Measurements from ENCODE around the gene DRAM1. TPM values are rescaled to one million over a fixed set of nuclear protein-coding genes. Genes with fewer than 3 reads are reported as not detected.
"Not testable (repeated sequence)": the region's sequence is repeated elsewhere in the genome, so short reads cannot be mapped to it uniquely, and the experiment has no call there.

The DRAM1 gene
- total RNA-seq, 1 experiment from 2014 or later: 25.9 TPM

- no peak for DNase-seq (ENCODE audit: low read depth)
Observed at GRCh38 chr12:101859664-101860607, 17.4 kb upstream of the DRAM1 start.

GRCh38 chr12:101861688-101862087, 15.7 kb upstream of the DRAM1 start:
- DNase-seq (ENCODE audit: low read depth): not testable (repeated sequence)

DNA sequence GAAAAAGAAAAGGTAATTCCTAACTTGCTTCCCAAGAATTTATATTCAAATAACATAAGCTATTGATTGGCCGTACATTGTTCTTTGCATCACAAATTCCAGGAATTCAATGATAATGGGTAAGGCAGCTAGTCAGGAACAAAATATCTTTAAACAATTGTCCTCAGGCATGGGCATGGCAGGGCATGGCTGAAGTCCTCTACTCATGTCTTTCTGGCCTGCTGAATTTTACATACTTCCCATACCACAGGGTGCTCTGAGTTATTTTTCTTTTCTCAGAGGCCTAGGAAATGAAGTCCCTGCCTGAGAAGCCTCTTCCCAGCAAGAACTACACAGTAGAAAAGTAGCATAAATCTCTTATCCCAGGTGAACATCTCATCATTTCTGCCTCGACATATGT, 15.1 kb upstream of the DRAM1 start:
- DNase-seq (ENCODE audit: low read depth): no peak

DNA sequence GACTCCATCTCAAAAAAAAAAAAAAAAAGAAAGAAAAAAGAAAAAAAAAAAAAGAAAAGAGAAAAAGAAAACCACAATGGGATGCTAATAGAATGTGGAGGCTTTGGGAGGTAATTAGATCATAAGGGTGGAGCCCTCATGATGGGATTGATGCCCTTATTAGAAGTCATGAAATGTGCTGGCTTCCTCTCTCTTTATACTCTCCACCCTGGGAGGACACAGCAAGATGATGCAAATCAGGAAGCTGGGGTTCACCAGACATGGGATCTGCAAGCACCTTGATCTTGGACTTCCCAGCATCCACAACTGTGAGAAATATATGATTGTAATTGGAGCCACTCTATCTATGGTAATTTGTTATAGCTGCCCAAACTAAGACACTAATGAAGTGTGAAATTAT, 13.4 kb upstream of the DRAM1 start:
- DNase-seq (ENCODE audit: low read depth): no peak

- no peak for DNase-seq (ENCODE audit: low read depth)
Observed at GRCh38 chr12:101866615-101867373, 10.6 kb upstream of the DRAM1 start.

DNA sequence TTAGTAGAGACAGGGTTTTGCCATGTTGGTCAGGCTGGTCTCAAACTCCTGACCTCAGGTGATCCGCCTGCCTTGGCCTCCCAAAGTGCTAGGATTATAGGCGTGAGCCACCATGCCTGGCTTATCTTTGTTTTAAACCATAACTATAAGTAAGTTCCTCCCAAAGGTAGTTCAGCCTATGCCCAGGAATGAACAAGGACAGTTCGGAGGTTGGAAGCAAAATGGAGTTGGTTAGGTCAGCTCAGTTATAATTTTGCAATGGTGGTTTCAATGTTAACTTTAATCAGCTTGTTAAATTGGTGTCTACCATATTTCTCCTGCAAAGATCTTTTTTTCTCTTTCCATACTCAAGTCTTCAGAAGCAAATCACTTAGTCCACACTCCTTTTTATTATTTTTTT, 9.8 kb upstream of the DRAM1 start:
- DNase-seq (ENCODE audit: low read depth): not testable (repeated sequence)

DNA sequence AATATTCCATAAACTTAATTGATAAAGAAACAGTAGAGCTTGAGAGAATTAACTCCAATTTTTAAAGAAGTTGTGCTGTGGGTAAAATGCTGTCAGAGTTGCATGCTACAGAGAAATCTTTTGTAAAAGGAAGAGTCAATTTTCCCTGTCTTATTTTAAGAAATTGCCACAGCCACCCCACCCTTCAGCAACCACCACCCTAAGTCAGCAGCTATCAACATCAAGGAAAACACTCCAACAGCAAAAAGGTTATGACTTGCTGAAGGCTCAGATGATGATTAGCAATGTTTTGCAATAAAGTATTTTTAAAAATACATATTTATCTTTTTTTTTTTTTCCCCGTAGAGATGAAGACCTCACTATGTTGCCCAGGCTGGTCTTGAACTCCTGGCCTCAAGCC, 6.5 kb upstream of the DRAM1 start:
- DNase-seq (ENCODE audit: low read depth): no peak

DNA sequence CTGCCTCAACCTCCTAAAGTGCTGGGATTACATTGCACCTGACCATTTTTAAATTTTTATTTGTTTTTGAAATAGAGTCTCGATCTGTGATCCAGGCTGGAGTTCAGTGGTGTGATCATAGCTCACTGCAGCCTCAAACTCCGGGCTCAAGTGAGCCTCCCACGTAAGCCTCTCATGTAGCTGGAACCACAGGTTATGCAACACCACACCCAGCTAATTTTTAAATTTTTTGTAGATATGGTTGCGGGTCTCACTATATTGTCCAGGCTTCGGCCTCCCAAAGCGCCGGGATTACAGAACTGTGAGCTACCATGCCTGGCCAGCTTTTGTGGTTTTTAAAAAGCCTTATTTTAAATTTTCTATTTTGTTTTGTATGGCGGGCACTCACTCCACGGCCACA, 2.2 kb upstream of the DRAM1 start:
- no peak for DNase-seq (ENCODE audit: low read depth)

GRCh38 chr12:101876322-101876860, 989 bp upstream of the DRAM1 start:
- DNase-seq (ENCODE audit: low read depth): peak; percentile 40

- peak; percentile 49 for DNase-seq (ENCODE audit: low read depth)
Observed at GRCh38 chr12:101877806-101878242, 444 bp downstream of the DRAM1 start.

DNA sequence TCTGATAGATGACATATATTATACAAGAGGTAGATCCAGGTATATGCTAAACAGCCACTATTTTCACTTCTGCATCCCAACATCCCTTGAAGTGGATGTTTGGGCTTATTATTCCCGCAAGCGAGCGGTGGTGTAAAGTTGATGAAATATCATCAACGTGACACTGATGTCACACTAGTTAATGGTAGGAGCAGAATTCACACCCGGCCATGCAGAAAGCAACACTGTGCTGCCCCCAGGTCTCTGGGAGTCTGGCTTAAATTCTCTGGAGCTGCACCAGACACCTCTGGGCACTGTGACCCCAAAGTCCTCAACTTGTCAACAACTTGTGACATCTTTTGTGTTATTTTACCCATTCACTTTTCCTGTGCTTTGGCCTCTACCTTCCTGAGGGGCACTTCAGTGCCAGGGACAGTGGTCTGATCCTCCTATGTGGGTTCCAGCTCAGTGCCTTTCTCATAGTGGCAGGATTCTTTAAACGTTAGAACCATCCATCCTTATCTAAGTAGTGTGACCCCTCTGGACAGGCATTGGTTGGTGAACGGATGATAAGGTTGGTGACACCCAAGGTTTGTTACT, 952 bp downstream of the DRAM1 start:
- no peak for DNase-seq (ENCODE audit: low read depth)

GRCh38 chr12:101880769-101881168, 3.4 kb downstream of the DRAM1 start:
- DNase-seq (ENCODE audit: low read depth): no peak

DNA sequence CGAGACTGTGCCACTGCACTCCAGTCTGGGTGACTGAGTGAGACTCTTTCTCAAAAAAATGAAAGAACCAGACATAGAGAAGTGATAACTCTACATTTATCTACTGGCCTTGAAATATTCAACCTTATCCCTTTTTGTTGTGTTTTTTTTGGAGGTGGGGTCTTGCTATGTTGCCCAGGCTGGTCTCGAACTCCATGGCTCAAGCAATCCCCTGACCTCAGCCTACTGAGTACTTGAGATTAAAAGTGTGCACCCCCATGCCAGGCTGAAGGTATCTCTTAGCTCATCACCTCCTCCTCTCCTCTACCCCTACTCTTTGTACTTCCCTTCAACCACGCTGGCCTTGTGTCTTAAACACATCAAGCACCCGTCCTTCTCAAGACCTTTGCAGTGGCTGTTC, 3.8 kb downstream of the DRAM1 start:
- DNase-seq (ENCODE audit: low read depth): no peak

- DNase-seq (ENCODE audit: low read depth): no peak
Observed at GRCh38 chr12:101884174-101884573, 6.8 kb downstream of the DRAM1 start.

- DNase-seq (ENCODE audit: low read depth): not testable (repeated sequence)
Observed at GRCh38 chr12:101884781-101885340, 7.5 kb downstream of the DRAM1 start.

GRCh38 chr12:101885912-101886561, 8.7 kb downstream of the DRAM1 start:
- no peak for DNase-seq (ENCODE audit: low read depth)

DNA sequence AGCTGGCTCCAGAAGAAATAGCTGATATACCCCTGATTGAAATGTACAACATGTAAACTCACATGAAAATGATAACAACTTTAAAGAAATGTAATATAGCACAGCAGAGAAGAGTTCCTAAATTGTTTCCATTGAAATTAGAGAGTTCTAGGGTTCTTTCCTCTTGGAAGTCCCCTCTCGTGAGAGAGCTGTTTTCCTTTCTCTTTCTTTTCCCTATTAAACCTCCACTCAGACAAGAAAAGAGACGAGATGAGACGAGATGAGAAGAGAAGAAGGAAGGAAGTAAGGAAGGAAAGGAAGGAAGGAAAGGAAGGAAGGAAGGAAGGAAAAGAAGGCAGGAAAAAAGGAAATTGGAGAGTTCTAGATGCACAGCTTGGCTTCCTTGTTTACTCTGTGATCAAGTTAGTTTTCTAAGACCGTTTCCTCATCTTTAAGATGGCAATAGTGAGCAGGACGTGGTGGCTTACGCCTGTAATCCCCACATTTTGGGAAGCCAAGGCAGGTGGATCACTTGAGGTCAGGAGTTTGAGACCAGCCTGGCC, 11.9 kb downstream of the DRAM1 start:
- no peak for DNase-seq (ENCODE audit: low read depth)

GRCh38 chr12:101891462-101891971, 14.1 kb downstream of the DRAM1 start:
- DNase-seq (ENCODE audit: low read depth): peak; percentile 87

- no peak for DNase-seq (ENCODE audit: low read depth)
Observed at GRCh38 chr12:101892794-101893193, 15.4 kb downstream of the DRAM1 start.

GRCh38 chr12:101901777-101902176, 24.4 kb downstream of the DRAM1 start:
- no peak for DNase-seq (ENCODE audit: low read depth)

DNA sequence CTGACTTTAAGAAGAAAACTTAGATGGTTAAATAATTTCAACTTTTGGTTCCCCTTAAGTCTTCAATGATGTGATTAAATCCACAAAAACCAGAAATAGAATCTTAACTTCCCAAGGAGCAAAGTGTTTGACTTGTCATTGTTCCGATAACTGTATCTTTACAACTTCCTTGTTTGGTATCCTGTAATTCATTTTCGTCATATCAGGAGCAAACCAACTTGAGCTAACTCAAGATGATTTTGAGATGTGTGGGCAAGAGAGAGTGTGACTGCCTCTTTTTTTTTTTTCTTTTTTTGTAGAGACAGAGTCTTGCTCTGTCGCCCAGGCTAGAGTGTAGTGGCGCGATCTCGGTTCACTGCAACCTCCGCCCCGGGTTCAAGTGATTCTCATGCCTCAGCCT, 25.3 kb downstream of the DRAM1 start:
- no peak for DNase-seq (ENCODE audit: low read depth)
